ENCODE results near the gene ZNF480. TPM values are rescaled to one million over a fixed set of nuclear protein-coding genes. Genes with fewer than 3 reads are reported as not detected.
"Not testable (repeated sequence)": the region's sequence is repeated elsewhere in the genome, so short reads cannot be mapped to it uniquely, and the experiment has no call there.

Gene ZNF480
- total RNA-seq, 1 donor from 2014 or later = 9.0 TPM

- peaks cover 100% of the 10 kb centered on the region for H3K9me3 ChIP-seq
- intact Hi-C loops (cut with DNase I) = no loop called here
- DNase-seq = no peak
- no peak for ATAC-seq
- H3K4me3 ChIP-seq = no peak overlapping the region
- peaks cover 50% of the 10 kb centered on the region for H3K36me3 ChIP-seq
- no peaks in the 10 kb centered on the region for H3K4me1 ChIP-seq
- H3K27me3 ChIP-seq (ENCODE audit: low read depth) = no peaks in the 10 kb centered on the region
- no peak for TF ChIP-seq CTCF (IDR thresholded peaks at IDR 0.05)
- no peak overlapping the region for H3K27ac ChIP-seq
These were observed 25.5 kb downstream of the ZNF480 start for GRCh38 chr19:52322429-52322828.

GRCh38 chr19:52331757-52332156, 34.8 kb downstream of the ZNF480 start:
- TF ChIP-seq CTCF (IDR thresholded peaks at IDR 0.05) = no peak
- no peak for DNase-seq
- intact Hi-C loops (cut with DNase I) = no loop called here

GRCh38 chr19:52335768-52336116, 38.8 kb downstream of the ZNF480 start:
- H3K4me3 ChIP-seq = peak overlapping the region; percentile 85
- H3K4me1 ChIP-seq = peaks cover 12% of the 10 kb centered on the region
- intact Hi-C loops (cut with DNase I) = no loop called here
- no peak for TF ChIP-seq CTCF (IDR thresholded peaks at IDR 0.05)
- H3K36me3 ChIP-seq = no peaks in the 10 kb centered on the region
- peak; percentile 44 to 49 for ATAC-seq
- peak overlapping the region; percentile 88 for H3K27ac ChIP-seq
- DNase-seq = no peak
- no peaks in the 10 kb centered on the region for H3K27me3 ChIP-seq (ENCODE audit: low read depth)
- peaks cover 40% of the 10 kb centered on the region for H3K9me3 ChIP-seq

More at GRCh38 chr19:52331757-52332156, 34.8 kb downstream of the ZNF480 start:
- ATAC-seq = no peak
- H3K27me3 ChIP-seq (ENCODE audit: low read depth) = no peaks in the 10 kb centered on the region
- no peaks in the 10 kb centered on the region for H3K36me3 ChIP-seq
- H3K4me3 ChIP-seq = no peak overlapping the region
- no peak overlapping the region for H3K27ac ChIP-seq
- H3K4me1 ChIP-seq = peaks cover 2% of the 10 kb centered on the region
- H3K9me3 ChIP-seq = peaks cover 79% of the 10 kb centered on the region

GRCh38 chr19:52336117-52336790, 39.3 kb downstream of the ZNF480 start, which contains the start of gene ZNF610:
TSS of gene ZNF610 (plus strand) at chr19:52336243. CDS start at chr19:52349173, 12,930 bp downstream.
- TF ChIP-seq CTCF (IDR thresholded peaks at IDR 0.05) = no peak
- H3K4me1 ChIP-seq = peaks cover 12% of the 10 kb centered on the region
- intact Hi-C loops (cut with DNase I) = no loop called here
- peaks cover 35% of the 10 kb centered on the region for H3K9me3 ChIP-seq
- no peaks in the 10 kb centered on the region for H3K27me3 ChIP-seq (ENCODE audit: low read depth)
- peak; percentile 93 for DNase-seq
- peak within 1 kb of the TSS; percentile 85 for H3K4me3 ChIP-seq
- peak; percentile 98 to 99 for ATAC-seq
- peak within 1 kb of the TSS; percentile 88 for H3K27ac ChIP-seq
- H3K36me3 ChIP-seq = no peaks in the 10 kb centered on the region

- H3K27ac ChIP-seq = peak overlapping the region; percentile 88
- no peaks in the 10 kb centered on the region for H3K27me3 ChIP-seq (ENCODE audit: low read depth)
- peaks cover 29% of the 10 kb centered on the region for H3K9me3 ChIP-seq
- H3K4me3 ChIP-seq = peak overlapping the region; percentile 85
- no peak for TF ChIP-seq CTCF (IDR thresholded peaks at IDR 0.05)
- peak in 1 of 2 donors; percentile 42 for ATAC-seq
- intact Hi-C loops (cut with DNase I) = no loop called here
- no peaks in the 10 kb centered on the region for H3K36me3 ChIP-seq
- peaks cover 12% of the 10 kb centered on the region for H3K4me1 ChIP-seq
- no peak for DNase-seq
These were observed 39.9 kb downstream of the ZNF480 start for GRCh38 chr19:52336791-52337381.

GRCh38 chr19:52339022-52339421, 42.1 kb downstream of the ZNF480 start:
- intact Hi-C loops (cut with DNase I); DNase-seq; H3K36me3 ChIP-seq; H3K4me3 ChIP-seq; H3K27me3 ChIP-seq (ENCODE audit: low read depth); H3K27ac ChIP-seq; ATAC-seq; H3K9me3 ChIP-seq: not testable (repeated sequence)
- H3K4me1 ChIP-seq = peaks cover 12% of the 10 kb centered on the region
